Astrocyte of the hippocampus (primary cell): ENCODE measurements around the gene ZNRF3.
"Not testable (repeated sequence)": the region's sequence is repeated elsewhere in the genome, so short reads cannot be mapped to it uniquely, and the experiment has no call there.

Experiments used
- DNase-seq: peaks from one replicate; pipeline ENCODE4 v3.0.0; 2011; ENCODE audit warnings: low read depth, low spot score

ZNRF3 gene

DNA sequence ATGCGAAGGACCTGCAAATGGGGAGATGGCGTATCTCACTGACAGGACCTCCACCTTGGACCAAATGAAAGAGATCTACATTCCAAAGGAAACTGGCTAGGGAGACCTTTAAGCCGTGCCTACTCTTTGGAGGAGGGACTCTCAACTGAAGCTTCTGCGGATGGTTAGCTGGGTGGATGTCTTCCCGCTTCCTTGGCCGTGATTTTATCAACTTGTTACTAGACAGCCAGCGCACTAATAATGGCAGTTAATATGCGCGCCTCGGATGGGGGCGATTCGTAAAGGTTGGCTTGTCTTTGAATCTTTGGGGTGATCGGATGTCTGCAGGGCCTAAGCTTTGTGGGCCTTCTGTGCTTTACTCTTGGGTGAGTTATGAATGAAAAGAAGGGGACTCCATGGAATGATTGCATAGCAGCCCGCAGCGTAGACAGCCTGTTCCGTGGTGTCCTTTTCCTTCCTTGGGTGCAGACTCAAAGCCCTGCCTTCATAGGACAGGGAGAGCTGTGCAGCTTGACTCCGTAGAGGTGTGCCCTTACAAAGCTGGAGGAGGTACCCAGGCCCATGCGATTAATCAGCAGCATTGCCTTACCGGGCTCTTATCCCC, 1.5 kb downstream of the ZNRF3 start:
- peak; percentile 33 for DNase-seq

DNA sequence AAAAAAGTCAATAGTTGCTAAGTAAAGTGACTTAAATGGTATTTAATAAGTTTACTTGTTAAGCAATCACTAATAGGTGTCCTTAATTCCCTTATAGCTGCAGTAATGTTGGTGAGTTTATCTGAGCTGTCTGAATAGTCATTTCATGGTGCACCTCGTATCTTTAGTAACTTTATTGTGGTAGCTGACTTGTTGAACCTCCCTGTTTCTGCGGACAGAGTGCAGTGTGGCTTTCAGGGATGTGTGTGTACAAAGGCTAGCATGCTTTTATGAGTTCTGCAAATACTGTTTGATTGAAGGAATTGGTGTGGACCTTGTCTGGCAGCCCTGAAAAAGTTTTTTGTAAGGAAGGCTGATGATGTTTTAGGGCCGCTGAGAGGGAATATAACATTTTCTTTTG, 2.6 kb downstream of the ZNRF3 start:
- peak; percentile 37 for DNase-seq

DNA sequence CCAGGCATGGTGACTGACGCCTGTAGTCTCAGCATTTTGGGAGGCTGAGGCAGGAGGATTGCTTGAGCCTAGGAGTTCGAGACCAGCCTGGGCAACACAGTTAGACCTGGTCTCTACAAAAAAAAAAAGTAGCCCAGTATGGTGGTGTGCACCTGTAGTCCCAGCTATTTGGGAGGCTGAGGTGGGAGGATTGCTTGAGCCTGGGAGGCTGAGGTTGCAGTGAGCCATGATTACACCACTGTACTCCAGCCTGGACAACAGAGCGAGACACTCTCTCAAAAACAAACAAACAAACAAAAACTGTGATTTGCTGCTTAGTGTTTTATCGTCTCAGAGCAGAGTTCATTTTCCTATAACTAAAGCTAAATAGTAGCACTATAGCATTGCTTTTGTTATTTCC, 3.3 kb downstream of the ZNRF3 start:
- DNase-seq = not testable (repeated sequence)

DNA sequence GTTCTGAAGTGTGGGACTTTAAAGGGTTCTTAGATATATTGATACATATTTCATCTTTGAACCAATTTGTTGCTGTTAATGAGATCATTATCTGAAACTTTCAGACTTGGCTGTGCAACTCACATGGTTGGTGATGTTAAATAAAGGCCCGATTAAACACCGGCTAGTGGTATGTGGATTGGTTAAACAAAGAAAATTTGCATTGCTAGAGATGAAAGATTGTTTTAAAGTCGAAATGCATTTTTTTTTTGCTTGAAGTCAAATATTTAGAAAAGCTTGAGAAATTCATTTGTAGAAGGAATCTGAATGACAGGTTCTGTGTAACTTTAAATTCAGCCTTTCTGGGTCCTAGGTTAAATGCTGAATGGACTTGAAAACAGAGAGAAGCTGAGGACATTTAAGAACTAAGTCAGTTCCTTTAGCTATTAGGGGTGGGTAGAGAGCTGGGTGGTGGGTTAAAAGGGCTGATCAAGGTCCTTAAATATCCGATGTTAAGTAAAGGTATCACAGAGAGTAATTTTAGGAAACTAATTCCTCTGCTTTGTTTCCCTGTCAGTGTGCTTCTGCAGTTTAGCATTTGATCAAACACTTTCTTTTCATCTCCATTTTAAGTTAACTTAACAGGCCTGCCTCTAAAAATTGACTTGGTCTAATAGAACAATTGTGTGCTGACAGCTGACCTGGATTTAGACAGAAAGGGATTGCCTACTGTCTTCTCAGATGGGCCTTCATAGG, 4.5 kb downstream of the ZNRF3 start:
- DNase-seq = no peak

DNA sequence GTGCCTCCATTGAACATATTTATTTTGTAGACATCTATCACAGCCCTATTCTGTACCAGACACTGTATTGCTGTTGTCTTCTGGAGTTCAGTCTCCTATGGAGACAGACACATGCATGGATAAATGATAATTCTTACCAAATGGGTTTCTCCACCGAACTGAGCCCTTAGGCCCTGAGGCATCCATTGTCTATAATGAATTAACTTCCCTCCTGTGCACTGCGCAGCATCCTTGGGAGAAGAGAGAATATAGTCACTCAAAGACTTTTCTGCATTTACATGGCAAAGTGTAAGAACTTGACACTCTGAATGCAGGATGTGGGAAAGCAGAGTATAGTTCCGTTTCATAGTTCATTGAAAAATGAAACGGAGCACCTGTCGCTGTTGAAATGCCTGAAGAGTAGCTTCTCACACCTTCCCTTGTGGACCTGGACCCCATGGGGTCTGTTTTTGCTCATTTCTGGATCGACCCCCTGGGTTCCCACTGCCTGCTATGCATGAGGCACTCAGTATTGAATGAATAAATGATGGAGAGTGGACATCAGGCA, 6.2 kb downstream of the ZNRF3 start:
- no peak for DNase-seq

DNA sequence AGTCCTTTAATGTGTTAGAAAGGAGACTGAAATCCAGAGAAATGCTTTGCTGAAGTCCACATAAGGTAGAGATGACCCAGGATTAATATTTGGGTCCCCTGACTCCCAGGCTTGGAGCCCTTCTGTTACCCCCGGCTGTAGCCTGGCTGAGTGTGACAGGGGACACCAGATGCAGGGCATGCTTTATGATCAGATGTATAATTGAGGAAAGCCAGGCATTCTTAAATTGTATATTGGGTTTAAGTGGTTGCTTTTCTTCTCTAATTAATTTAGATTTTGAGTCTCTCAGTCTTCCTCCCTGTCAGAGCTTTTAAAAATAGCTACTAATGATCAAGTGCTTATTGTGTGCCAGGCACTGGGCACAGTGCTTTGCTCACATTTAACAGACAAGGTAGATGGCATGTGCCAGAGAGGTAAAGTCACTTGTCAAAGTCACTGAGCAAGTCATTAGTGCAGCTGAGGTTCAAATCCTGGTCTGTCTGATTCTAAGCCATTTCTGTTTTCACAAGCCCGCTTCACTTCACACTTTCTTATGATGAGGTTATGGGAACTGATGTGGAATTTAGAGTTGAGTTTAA, 7.9 kb downstream of the ZNRF3 start:
- no peak for DNase-seq

DNA sequence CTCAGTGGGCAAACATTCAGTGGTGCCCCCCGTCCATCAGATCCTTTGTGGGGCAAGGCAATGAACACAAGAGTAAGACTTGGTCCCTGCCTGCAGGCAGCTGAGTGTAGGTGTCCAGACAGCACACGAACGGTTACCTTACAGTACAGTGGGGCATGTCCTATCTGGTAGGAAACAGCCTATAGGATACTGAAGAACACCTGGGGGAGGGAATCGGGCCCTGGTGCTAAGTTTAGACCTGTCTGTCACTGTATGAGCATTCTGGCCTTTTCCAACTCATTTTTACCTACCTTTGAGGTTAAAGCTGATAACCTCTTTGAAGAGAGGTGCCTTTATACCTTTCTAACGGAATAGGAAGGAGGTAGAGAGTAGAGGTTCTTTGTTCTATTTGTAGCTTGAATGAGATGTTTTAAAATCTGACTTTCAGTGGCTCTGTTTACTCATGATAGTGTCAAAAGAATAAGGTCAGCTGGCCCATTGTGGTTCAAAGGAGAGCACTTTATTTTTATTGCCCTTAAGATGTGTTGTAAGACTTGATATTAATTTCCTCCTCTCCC, 8.9 kb downstream of the ZNRF3 start:
- DNase-seq = no peak

DNA sequence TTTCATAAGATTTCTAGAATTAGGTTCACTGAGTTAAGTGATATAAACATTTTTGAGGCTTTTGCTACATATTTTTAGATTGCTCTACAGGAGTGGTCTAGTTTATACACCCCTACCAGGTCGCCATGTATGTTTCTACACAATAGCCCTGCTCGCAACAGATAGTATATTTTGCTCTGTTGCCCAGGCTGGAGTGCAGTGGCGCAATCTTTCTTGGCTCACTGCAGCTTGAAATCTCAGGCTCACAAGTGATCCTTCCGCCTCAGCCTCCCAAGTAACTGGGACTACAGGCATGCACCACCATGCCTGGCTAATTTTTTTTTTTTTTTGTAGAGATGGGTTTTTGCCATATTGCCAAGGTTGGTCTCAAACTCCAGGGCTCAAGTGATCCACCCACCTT, 10.4 kb downstream of the ZNRF3 start:
- DNase-seq = no peak

DNA sequence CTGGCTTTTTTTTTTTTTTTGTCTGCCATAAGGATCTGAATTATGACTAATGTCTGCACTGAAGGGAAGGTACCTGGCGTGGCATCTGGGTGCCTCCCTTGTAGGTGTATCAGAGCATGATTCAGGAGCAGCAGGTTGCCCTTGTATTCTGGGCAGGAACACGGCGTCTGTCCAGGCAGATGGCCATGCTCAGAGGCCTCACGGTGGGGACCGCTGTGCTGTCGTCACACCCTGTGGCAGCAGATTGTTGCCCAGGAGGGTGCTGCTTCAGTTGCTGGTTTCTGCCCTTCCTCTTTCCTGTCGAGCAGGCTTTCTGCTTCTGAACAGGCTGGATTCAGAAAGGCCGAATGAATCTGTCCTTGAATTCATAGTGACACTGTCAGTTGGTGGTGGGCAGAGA, 11.0 kb downstream of the ZNRF3 start:
- DNase-seq = no peak

DNA sequence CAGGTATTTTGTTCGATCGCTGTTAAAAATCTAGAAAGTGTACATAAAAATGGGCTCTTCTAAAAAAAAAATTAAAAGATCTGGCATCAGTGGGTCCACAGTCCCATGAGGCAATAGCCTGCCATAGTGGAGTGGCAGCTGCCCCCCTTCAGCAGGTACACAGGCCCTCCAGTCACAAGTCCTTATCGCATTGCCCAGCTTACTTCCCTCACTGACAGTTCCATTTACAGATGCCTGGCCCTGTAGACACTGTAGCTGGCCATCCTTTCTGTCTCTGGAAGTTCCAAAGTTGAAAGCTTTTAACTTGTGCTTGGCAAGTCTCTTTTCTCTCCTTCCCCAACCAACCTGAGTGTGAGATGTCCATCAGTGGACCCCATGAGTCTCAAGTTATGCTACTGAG, 11.4 kb downstream of the ZNRF3 start:
- no peak for DNase-seq

DNA sequence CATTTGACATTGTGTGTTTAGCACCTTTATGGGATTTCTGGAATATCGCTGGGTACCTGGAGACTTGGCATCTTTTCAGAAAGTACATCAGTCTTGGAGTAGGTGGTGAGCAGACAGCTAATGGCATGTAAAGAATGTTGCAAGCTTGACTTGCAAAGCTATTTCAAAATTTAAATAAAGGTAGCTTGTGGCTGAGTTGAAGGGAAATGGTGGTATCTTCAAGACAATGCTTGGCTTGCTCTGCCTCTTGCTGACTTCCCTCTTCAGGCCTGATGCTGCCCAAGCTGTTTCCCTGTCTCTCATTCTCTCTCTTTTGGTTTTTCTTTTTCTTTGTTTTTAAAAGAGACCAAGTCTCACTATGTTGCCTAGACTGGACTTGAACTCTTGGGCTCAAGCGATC, 13.2 kb downstream of the ZNRF3 start:
- peak; percentile 34 for DNase-seq

DNA sequence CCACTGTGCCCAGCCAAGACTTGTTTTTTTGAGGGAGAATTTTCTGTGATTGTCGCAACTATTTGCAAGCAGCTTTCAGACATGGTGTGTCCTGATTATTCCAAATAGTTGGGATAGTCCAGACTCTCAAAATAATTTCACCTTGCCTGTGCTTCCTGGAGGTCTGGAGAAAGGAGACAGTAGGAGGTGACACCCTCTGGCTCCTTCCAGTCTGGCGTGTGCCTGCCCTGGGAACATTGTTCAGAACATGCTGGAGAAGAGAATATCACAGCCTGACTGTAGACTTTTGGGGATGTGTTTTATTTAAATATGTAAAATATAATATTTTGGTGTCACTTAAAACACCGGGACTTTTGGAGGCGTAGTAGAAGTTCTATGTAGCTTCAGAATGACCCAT, 14.9 kb downstream of the ZNRF3 start:
- no peak for DNase-seq

DNA sequence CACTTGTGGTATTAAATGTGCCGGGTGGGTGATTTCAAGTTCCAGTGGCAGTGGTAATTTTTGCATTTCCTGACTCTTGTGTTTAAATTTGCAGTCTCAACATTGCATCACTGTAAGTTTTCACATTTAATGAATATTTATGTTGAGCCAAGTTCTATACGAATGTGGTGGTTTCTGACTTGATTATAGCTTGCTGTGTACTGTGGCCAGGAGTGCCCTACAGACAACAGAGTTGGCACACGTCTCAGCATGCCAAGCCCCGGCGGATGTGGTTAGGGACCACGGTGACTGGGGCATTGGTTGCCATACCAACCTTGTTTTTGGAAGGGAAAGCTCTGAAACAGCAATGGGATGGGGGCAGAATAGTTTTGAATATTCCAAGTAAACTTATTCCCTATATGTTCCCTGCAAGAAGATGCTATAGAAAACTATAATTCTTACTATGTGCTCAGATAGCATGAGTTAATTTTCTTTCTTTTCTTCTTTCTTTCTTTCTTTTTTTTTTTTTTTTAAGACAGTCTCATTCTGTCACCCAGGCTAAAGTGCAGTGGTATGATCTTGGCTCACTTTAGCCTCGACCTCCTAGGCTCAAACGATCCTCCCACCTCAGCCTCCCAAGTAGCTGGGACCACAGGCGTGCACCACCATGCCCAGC, 16.0 kb downstream of the ZNRF3 start:
- peak; percentile 79 for DNase-seq

DNA sequence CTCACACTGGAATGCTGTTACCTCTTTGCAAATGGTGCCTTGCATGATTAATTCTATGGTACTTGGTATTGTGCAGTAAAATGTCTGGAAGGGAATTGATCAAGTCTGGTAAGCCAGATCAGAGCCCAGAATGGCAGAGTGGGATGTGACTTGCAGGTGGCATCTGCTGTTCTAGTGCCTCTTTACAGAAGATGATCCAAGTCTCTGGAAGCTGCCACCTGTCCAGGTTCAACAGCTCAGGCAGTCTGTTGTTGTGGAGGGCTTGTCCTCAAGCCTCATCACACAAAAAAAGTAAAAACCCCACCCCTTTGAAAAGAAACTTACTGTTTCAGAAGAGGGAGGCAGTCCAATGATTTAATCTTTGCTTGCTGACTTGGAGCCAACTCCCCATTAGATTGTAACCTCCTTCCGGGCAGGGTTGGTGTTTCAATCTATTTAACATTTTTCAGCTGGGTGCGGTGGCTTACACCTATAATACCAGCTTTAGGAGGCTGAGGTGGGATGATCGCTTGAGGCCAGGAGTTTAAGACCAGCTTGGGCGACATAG, 17.1 kb downstream of the ZNRF3 start:
- no peak for DNase-seq

DNA sequence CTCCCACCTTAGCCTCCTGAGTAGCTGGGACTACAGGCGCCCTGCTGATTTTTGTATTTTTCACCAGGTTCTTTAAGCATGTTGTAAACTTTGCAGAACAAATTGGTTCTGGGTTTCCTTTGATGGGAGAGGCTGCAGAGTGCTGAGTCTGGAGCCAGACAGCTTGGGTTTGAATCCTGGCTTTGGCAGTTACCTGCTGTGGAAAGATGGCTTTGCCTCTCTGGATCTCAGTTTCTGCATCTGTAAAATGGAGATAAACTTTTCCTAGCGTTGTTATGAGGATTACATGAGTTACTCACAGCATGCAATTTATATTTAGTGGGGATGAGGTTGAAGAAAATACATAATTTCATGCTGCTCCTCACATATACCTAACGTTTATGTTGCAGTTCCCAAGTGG, 19.1 kb downstream of the ZNRF3 start:
- DNase-seq = no peak

DNA sequence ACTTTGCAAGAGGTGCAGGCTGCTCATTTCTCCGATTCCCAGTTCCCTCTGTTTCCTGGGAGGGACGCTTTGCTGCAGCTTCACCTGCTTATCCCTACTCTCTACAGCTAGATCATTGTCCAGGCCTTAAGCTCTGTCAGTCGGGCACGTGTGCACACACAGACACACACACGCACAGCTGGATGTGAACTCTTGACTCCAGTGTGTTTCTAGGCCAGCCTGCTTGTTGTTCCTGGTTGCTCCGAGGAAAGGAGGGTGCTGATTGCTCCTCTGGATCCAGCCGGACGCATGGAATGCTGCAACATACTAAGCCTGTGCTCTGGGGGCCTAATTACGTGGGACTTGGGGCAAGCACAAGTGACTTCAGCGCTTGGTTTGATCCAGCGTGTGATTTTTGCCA, 19.7 kb downstream of the ZNRF3 start:
- DNase-seq = no peak

DNA sequence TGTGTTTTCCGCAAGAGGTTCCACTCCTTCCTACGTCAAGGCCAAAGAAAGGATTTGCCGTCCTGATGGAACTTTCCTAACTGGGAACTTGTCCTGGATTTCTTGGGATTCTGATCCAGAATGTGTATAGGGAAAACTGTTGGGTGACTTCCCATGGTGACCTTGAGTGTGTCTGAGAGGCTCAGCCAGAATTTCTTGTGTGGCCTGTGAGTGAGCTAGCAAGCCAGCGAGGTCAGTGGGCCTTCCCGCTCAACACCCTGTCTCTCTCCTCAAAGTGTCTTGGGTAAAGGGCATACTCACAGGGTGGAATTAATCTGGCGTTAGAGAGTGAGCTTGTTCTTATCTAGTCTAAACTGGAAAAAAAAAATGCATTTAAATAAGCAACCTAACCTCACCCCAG, 20.4 kb downstream of the ZNRF3 start:
- peak; percentile 41 for DNase-seq

DNA sequence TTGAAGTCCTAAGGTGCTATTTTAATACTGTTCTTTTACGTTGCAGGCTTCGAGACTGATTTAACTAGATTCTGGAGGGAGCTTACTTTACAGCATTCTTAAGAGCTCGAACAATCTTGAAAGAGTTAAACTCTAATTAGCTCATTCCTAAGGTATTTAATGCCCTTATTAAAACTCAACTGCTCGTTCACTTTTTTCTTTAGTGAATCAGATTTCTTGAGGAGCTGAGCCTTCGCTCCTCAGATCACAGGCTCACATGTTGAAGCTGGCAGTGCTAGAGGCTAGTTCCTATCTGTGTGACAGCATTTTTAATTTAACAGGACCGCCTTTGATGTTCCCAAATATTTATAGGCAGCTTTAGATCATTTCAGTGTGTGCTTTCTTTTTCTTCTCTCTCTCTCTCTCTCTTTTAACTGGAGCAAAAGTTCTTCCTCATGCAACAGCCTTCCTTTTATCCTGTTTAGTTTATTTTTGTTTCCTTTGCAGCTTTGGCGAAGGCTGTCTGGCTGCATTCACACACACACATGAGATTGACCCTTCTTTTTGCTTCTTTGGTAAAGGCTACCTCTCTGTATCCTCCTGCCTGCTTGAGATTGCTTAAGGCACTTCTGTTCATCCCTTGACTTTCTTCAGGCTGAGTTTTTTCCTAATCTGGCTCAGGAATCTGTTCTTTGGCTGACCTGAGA, 21.0 kb downstream of the ZNRF3 start:
- DNase-seq = peak; percentile 75

DNA sequence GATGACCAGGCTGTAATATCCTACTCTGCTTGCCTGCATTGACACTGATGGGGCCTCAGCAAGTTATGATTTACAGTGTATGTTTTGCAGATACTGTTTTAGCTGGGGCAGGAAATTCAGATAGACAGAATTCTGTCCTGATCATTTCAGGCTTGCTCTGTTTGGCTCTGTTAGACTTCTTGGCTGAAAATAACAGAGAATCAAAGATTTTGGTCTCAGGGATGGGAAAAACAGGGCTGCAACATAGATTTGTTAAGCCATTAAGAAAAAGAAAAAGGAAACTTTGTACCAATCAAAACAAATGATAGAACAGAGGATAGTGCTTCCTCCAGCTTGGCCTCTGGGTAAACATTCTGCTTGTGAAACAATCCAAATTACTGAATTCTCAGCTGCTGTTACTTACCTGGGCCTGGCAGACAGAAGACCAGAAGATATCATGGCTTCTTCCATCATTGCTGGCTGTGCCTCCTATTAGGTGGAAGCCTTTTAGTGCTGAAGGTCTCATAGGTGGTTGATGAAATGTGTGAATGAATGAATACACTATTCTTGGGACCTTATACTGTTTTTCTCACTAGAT, 22.0 kb downstream of the ZNRF3 start:
- DNase-seq = no peak

DNA sequence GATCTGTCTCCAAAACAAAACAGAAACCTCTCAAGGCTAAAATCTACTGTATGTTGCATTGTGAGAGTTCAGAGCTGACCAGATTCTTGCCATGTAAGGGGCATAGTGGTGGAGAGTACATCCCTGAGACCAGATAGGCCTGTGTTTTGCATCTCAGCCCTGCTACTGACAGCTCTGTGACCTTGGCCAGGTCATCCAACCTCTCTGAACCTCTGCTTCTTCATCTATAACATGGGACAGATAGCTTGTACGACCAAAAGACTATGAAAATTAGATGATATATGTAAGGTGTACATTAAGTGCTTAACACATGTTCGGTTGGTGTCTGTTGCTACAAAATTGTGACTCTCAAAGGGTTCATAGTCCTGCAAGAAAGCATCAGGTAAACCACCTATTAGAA, 22.9 kb downstream of the ZNRF3 start:
- no peak for DNase-seq
